Posterior cingulate gyrus (tissue), 11 donors: Measurements from ENCODE around the gene FGFBP1.
A peak's percentile ranks its signal among the peaks of the same experiment; 100 is the strongest.

Experiments
- DNase-seq, 10 donors: peaks; one replicate each; pipeline versions ENCODE4 v3.0.0 to v3.0.0-alpha.2; 2020 to 2021; ENCODE audit warnings: mixed read lengths in 3 of 10
- intact Hi-C: fragments of 100-400 bp; cut with DNase I; formaldehyde crosslinking; loops from one replicate; pipeline ENCODE4 v1.15.1; 2023

The FGFBP1 gene

GRCh38 chr4:15914736-15915135 lies 23.8 kb downstream of the FGFBP1 start:
- intact Hi-C loops: no loop called here
- no peak for DNase-seq

GRCh38 chr4:15914291-15914690 lies 24.2 kb downstream of the FGFBP1 start:
- DNase-seq: no peak
- intact Hi-C loops: no loop called here

GRCh38 chr4:15913631-15913970 lies 24.9 kb downstream of the FGFBP1 start:
- intact Hi-C loops: no loop called here
- no peak for DNase-seq

GRCh38 chr4:15912961-15913630 lies 25.4 kb downstream of the FGFBP1 start:
- intact Hi-C loops: no loop called here

GRCh38 chr4:15912236-15912635 lies 26.3 kb downstream of the FGFBP1 start:
- DNase-seq: no peak
- intact Hi-C loops: no loop called here

More at GRCh38 chr4:15912961-15913630, 25.4 kb downstream of the FGFBP1 start:
- DNase-seq: no peak

- DNase-seq: no peak
- intact Hi-C loops: no loop called here
These were observed 28.2 kb downstream of the FGFBP1 start for GRCh38 chr4:15910155-15910940.

GRCh38 chr4:15907430-15907829 lies 31.1 kb downstream of the FGFBP1 start:
- no peak for DNase-seq
- intact Hi-C loops: no loop called here

GRCh38 chr4:15906020-15906443 lies 32.5 kb downstream of the FGFBP1 start:
- peak in 1 of 10 donors; percentile 14 for DNase-seq
- intact Hi-C loops: no loop called here

- DNase-seq: no peak
- intact Hi-C loops: no loop called here
These were observed 35.8 kb downstream of the FGFBP1 start for GRCh38 chr4:15902746-15903145.

- DNase-seq: no peak
- intact Hi-C loops: no loop called here
These were observed 36.5 kb downstream of the FGFBP1 start for GRCh38 chr4:15901998-15902397.

GRCh38 chr4:15901007-15901406 lies 37.5 kb downstream of the FGFBP1 start:
- DNase-seq: no peak
- intact Hi-C loops: no loop called here

GRCh38 chr4:15899511-15899910 lies 39.0 kb downstream of the FGFBP1 start:
- no peak for DNase-seq
- intact Hi-C loops: no loop called here

- intact Hi-C loops: no loop called here
- DNase-seq: no peak
These were observed 39.6 kb downstream of the FGFBP1 start for GRCh38 chr4:15898902-15899301.

GRCh38 chr4:15897577-15897976 lies 41.0 kb downstream of the FGFBP1 start:
- intact Hi-C loops: no loop called here
- DNase-seq: no peak

GRCh38 chr4:15894921-15895916 lies 43.3 kb downstream of the FGFBP1 start:
- intact Hi-C loops: no loop called here
- DNase-seq: peak in 5 of 10 donors; percentile 4 to 82 (median 76)

GRCh38 chr4:15894393-15894792 lies 44.1 kb downstream of the FGFBP1 start:
- intact Hi-C loops: no loop called here
- no peak for DNase-seq

GRCh38 chr4:15893962-15894361 lies 44.6 kb downstream of the FGFBP1 start:
- intact Hi-C loops: no loop called here
- no peak for DNase-seq

- no peak for DNase-seq
- intact Hi-C loops: no loop called here
These were observed 47.2 kb downstream of the FGFBP1 start for GRCh38 chr4:15891312-15891711.

GRCh38 chr4:15890246-15890829 lies 48.2 kb downstream of the FGFBP1 start:
- no peak for DNase-seq

GRCh38 chr4:15888515-15888914 lies 50.0 kb downstream of the FGFBP1 start:
- intact Hi-C loops: loop anchor here (10.0 kb wide), 1 partner anchor 414 kb away; no protein-coding TSS in a partner anchor
- DNase-seq: no peak

More at GRCh38 chr4:15890246-15890829, 48.2 kb downstream of the FGFBP1 start:
- intact Hi-C loops: no loop called here
